K562 (cell line): ENCODE measurements around the gene CHCHD1. TPM values are rescaled to one million over a fixed set of nuclear protein-coding genes. Genes with fewer than 3 reads are reported as not detected.

Experiments used
- BRD9 ChIP-seq: fragments of 450-650 bp; IDR thresholded peaks from 2 replicates; pipeline ENCODE4 v1.6.1; 2018; ENCODE audit warnings: low read depth; ENCODE audit not compliant: partially characterized antibody
- CBFB ChIP-seq: sonication (generic); formaldehyde crosslinking; IDR thresholded peaks from 2 replicates; pipeline ENCODE4 v1.4.0; 2020; ENCODE audit warnings: mild to moderate bottlenecking, missing genetic modification reagents
- DACH1 ChIP-seq: fragments of 450-650 bp; IDR thresholded peaks from 2 replicates; pipeline ENCODE4 v1.6.1; 2018; ENCODE audit not compliant: partially characterized antibody
- HDAC3 ChIP-seq: fragments of 450-650 bp; IDR thresholded peaks from 2 replicates; pipeline ENCODE4 v1.6.1; 2018; ENCODE audit warnings: borderline replicate concordance, mild to moderate bottlenecking, moderate library complexity; ENCODE audit not compliant: partially characterized antibody
- KAT8 ChIP-seq: fragments of 450-650 bp; IDR thresholded peaks from 2 replicates; pipeline ENCODE4 v1.6.1; 2016; ENCODE audit warnings: low read depth, mild to moderate bottlenecking
- PML ChIP-seq: IDR thresholded peaks from 2 replicates; pipeline ENCODE4 v1.6.1; 2012; ENCODE audit warnings: low read length, inconsistent platforms
- PURB ChIP-seq: sonication (generic); formaldehyde crosslinking; IDR thresholded peaks from 2 replicates; pipeline ENCODE4 v1.9.0; 2021; ENCODE audit warnings: low read depth, mild to moderate bottlenecking, missing genetic modification reagents
- polyA plus RNA-seq, 8 experiments: library from polyadenylated mRNA; depleted of rRNA in 4 of 8; stranded (reverse) in 5 of 8; unstranded in 3 of 8; fragments of >200 nt; fragmentation: Nextera tagmentation in 2 of 8; fragmentation: Illumina TruSeq in 1 of 8; extraction: Ambion mirVana in 2 of 8; extraction: Trizol in 1 of 8; gene quantifications; 2 replicates each; pipeline versions ENCODE4 v1.2.1 to v1.2.3, GENCODE V29; 2011 to 2014; ENCODE audit warnings: inconsistent platforms in 1 of 8, missing spikeins in 1 of 8
- total RNA-seq, 7 experiments: library from RNA; depleted of rRNA in 6 of 7; stranded (reverse); fragments of >200 nt in 6 of 7; fragmentation: Illumina TruSeq in 2 of 7; extraction: Trizol in 2 of 7; gene quantifications; 2 replicates each; pipeline versions ENCODE4 v1.2.1 to v1.2.3, GENCODE V29; 2011 to 2021; ENCODE audit warnings: low replicate concordance in 1 of 7
- TF ChIP-seq, protein P1 (sequence below): fragments of 450-650 bp; formaldehyde crosslinking; IDR thresholded peaks from 2 replicates; pipeline ENCODE4 v1.4.0; 2020; ENCODE audit warnings: mild to moderate bottlenecking, moderate library complexity
- TF ChIP-seq, protein P2 (sequence below): fragments of 250-450 bp; sonication (Bioruptor Pico); IDR thresholded peaks from 2 replicates; pipeline ENCODE4 v1.8.0; 2021; ENCODE audit warnings: borderline replicate concordance, mild to moderate bottlenecking, moderate library complexity; ENCODE audit not compliant: poor library complexity, severe bottlenecking
- TF ChIP-seq, protein P3 (sequence below): fragments of 450-650 bp; IDR thresholded peaks from 2 replicates; pipeline ENCODE4 v1.6.1; 2016
- TF ChIP-seq, protein P4 (sequence below): fragments of 450-650 bp; formaldehyde crosslinking; IDR thresholded peaks from 2 replicates; pipeline ENCODE4 v1.4.0; 2020; ENCODE audit warnings: mild to moderate bottlenecking, moderate library complexity
- TF ChIP-seq, protein P5 (sequence below): sonication (generic); formaldehyde crosslinking; IDR thresholded peaks from 2 replicates; pipeline ENCODE4 v1.8.0; 2023; ENCODE audit warnings: mild to moderate bottlenecking, missing genetic modification reagents
- TF ChIP-seq, protein P6 (sequence below): fragments of 150-350 bp; conservative IDR thresholded peaks from 2 replicates; pipeline ENCODE4 v1.6.1; 2014; ENCODE audit warnings: low read length

CHCHD1 gene
- total and polyA plus RNA-seq, 9 of the 15 experiments (the other 6 are each of a cell fraction or from before 2014, with no cell fraction given): 52.9 to 126 (median 83.4) TPM

DNA sequence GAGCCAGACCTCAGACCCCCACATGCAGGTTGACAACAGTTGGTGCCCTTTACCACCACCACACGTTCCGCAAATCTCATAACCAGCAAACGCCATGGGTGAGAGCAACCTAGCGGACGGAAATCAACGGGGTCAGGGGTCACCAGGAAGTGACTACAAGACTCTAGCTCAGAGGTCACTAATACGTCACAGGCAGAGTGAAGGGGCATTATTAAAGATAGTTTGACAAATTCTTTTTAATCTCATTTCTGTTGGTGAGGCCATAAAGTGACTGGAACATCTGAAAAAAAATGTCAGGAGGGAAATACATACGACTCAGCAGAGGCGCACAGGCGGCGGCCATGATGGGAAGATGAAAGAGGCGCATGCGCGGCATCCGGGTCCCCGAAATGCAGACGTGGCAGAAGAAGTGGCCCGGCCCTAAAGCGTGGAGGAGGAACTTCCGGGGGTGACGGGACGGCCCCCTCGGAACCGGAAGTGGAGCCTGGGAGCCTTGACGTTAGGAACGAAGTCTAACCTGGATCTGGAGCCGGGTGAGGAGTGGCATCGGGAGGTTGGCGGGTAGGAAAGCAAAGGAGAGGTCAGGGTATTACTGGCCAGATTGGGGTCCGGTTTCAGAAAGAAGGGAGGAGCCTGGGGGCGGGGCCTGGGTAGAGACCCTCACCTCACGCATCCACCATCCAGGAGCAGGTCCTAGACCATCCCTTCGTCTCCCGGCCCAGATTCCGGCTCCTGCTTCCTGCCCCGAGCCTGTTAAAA is 37.8 kb upstream of the CHCHD1 start, which contains the start of gene SEC24C (continued):
- TF ChIP-seq, protein P1, sequence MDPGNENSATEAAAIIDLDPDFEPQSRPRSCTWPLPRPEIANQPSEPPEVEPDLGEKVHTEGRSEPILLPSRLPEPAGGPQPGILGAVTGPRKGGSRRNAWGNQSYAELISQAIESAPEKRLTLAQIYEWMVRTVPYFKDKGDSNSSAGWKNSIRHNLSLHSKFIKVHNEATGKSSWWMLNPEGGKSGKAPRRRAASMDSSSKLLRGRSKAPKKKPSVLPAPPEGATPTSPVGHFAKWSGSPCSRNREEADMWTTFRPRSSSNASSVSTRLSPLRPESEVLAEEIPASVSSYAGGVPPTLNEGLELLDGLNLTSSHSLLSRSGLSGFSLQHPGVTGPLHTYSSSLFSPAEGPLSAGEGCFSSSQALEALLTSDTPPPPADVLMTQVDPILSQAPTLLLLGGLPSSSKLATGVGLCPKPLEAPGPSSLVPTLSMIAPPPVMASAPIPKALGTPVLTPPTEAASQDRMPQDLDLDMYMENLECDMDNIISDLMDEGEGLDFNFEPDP (CRISPR knock-in tag): peak; percentile 76; the same call in 1 of the 2 replicates
- TF ChIP-seq, protein P2, sequence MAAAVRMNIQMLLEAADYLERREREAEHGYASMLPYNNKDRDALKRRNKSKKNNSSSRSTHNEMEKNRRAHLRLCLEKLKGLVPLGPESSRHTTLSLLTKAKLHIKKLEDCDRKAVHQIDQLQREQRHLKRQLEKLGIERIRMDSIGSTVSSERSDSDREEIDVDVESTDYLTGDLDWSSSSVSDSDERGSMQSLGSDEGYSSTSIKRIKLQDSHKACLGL (CRISPR knock-in tag): peak; percentile 12
- TF ChIP-seq, protein P3, sequence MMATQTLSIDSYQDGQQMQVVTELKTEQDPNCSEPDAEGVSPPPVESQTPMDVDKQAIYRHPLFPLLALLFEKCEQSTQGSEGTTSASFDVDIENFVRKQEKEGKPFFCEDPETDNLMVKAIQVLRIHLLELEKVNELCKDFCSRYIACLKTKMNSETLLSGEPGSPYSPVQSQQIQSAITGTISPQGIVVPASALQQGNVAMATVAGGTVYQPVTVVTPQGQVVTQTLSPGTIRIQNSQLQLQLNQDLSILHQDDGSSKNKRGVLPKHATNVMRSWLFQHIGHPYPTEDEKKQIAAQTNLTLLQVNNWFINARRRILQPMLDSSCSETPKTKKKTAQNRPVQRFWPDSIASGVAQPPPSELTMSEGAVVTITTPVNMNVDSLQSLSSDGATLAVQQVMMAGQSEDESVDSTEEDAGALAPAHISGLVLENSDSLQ: peak; percentile 84
- TF ChIP-seq CBFB (0 out of 2 replicates have a peak, but pooled peaks have one; percentile 67), BRD9 (peak; percentile 87), DACH1 (no peak), KAT8 (0 out of 2 replicates have a peak, but pooled peaks have one; percentile 60), PML (peak; percentile 80), PURB (CRISPR knock-in tag) (no peak), HDAC3 (peak; percentile 44)
- TF ChIP-seq, protein P4, sequence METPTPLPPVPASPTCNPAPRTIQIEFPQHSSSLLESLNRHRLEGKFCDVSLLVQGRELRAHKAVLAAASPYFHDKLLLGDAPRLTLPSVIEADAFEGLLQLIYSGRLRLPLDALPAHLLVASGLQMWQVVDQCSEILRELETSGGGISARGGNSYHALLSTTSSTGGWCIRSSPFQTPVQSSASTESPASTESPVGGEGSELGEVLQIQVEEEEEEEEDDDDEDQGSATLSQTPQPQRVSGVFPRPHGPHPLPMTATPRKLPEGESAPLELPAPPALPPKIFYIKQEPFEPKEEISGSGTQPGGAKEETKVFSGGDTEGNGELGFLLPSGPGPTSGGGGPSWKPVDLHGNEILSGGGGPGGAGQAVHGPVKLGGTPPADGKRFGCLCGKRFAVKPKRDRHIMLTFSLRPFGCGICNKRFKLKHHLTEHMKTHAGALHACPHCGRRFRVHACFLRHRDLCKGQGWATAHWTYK (CRISPR knock-in tag): peak; percentile 61
- TF ChIP-seq, protein P5, sequence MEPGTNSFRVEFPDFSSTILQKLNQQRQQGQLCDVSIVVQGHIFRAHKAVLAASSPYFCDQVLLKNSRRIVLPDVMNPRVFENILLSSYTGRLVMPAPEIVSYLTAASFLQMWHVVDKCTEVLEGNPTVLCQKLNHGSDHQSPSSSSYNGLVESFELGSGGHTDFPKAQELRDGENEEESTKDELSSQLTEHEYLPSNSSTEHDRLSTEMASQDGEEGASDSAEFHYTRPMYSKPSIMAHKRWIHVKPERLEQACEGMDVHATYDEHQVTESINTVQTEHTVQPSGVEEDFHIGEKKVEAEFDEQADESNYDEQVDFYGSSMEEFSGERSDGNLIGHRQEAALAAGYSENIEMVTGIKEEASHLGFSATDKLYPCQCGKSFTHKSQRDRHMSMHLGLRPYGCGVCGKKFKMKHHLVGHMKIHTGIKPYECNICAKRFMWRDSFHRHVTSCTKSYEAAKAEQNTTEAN (CRISPR knock-in tag): peak; percentile 64; the same call in 1 of the 2 replicates
- TF ChIP-seq, protein P6, sequence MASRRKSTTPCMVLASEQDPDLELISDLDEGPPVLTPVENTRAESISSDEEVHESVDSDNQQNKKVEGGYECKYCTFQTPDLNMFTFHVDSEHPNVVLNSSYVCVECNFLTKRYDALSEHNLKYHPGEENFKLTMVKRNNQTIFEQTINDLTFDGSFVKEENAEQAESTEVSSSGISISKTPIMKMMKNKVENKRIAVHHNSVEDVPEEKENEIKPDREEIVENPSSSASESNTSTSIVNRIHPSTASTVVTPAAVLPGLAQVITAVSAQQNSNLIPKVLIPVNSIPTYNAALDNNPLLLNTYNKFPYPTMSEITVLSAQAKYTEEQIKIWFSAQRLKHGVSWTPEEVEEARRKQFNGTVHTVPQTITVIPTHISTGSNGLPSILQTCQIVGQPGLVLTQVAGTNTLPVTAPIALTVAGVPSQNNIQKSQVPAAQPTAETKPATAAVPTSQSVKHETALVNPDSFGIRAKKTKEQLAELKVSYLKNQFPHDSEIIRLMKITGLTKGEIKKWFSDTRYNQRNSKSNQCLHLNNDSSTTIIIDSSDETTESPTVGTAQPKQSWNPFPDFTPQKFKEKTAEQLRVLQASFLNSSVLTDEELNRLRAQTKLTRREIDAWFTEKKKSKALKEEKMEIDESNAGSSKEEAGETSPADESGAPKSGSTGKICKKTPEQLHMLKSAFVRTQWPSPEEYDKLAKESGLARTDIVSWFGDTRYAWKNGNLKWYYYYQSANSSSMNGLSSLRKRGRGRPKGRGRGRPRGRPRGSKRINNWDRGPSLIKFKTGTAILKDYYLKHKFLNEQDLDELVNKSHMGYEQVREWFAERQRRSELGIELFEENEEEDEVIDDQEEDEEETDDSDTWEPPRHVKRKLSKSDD: peak; percentile 93; the same call in 1 of the 2 replicates
